A673 (cell line): ENCODE results near the gene BTBD9. TPM values are rescaled to one million over a fixed set of nuclear protein-coding genes. Genes with fewer than 3 reads are reported as not detected.

Experiments
- BruUV-seq: library from RNA; stranded (reverse); fragments of 400-500 nt; replicated peaks from 2 replicates; lab custom pipeline; 2021; lab: Mats Ljungman, UMichigan
- CTCF ChIA-PET: fragments of 300-600 bp; sonication (Branson Sonifier 250); formaldehyde crosslinking; loops from one replicate; lab custom pipeline; 2022; ENCODE audit warnings: antibody characterized with exemption; lab: Charles Lee
- POLR2A ChIA-PET: fragments of 300-600 bp; sonication (Branson Sonifier 250); formaldehyde crosslinking; loops from one replicate; lab custom pipeline; 2022; ENCODE audit warnings: antibody characterized with exemption; ENCODE audit not compliant: low non-redundant PET; lab: Charles Lee
- DNase-seq: peaks from one replicate; pipeline ENCODE4 v3.0.0-alpha.2; 2015; ENCODE audit warnings: low spot score
- H3K27ac ChIP-seq: fragments of 200-600 bp; sonication (generic); 2 replicates; pipeline ENCODE4 v1.5.1; 2016; ENCODE audit warnings: mixed run types, low read depth, mild to moderate bottlenecking, mixed read lengths, antibody characterized with exemption, low read length; ENCODE audit not compliant: poor library complexity, severe bottlenecking
- H3K27me3 ChIP-seq: fragments of 200-600 bp; sonication (generic); replicated peaks from 2 replicates; pipeline ENCODE4 v1.6.1; 2017; ENCODE audit warnings: mixed run types, low read depth, mild to moderate bottlenecking, mixed read lengths, antibody characterized with exemption, low read length; ENCODE audit not compliant: insufficient read depth, poor library complexity
- H3K36me3 ChIP-seq: fragments of 200-600 bp; sonication (generic); 2 replicates; pipeline ENCODE4 v1.6.1; 2016; ENCODE audit warnings: mixed run types, mild to moderate bottlenecking, mixed read lengths, antibody characterized with exemption, low read length; ENCODE audit not compliant: insufficient read depth, poor library complexity, severe bottlenecking
- H3K4me1 ChIP-seq: fragments of 200-600 bp; sonication (generic); 2 replicates; pipeline ENCODE4 v1.6.1; 2017; ENCODE audit warnings: mixed run types, mild to moderate bottlenecking, mixed read lengths, antibody characterized with exemption, low read length; ENCODE audit not compliant: insufficient read depth, poor library complexity, severe bottlenecking
- H3K4me3 ChIP-seq: fragments of 200-600 bp; sonication (generic); 2 replicates; pipeline ENCODE4 v1.5.1; 2016; ENCODE audit warnings: low read depth, mixed run types, mild to moderate bottlenecking, mixed read lengths, low read length; ENCODE audit not compliant: poor library complexity, severe bottlenecking
- H3K9me3 ChIP-seq: fragments of 200-600 bp; sonication (generic); 2 replicates; pipeline ENCODE4 v1.6.1; 2016; ENCODE audit warnings: mixed run types, low read depth, mild to moderate bottlenecking, mixed read lengths, antibody characterized with exemption, low read length; ENCODE audit not compliant: poor library complexity, severe bottlenecking
- CTCF ChIP-seq: fragments of 300-800, 200-600 bp; sonication (generic); conservative IDR thresholded peaks from 2 replicates; pipeline ENCODE4 v1.5.1; 2017; ENCODE audit warnings: low read depth, mild to moderate bottlenecking, antibody characterized with exemption, low read length, moderate library complexity, mixed read lengths
- EZH2 ChIP-seq: fragments of 200-600 bp; sonication (generic); IDR thresholded peaks from 2 replicates; pipeline ENCODE4 v1.6.1; 2017; ENCODE audit warnings: borderline replicate concordance, low read depth, mild to moderate bottlenecking, mixed read lengths, antibody characterized with exemption, low read length; ENCODE audit not compliant: poor library complexity, severe bottlenecking
- intact Hi-C: fragments of 100-400 bp; cut with micrococcal nuclease; formaldehyde crosslinking; loops from one replicate; pipeline ENCODE4 v1.10.0; 2022; ENCODE audit not compliant: unreplicated experiment
- total RNA-seq: library from RNA; stranded (reverse); gene quantifications from 2 replicates; pipeline ENCODE4 v1.2.3, GENCODE V29; 2021

Gene BTBD9
- total RNA-seq, 1 experiment from 2014 or later, result 8.0 TPM

GRCh38 chr6:38524436-38525145 is 115.1 kb downstream of the BTBD9 start:
- H3K4me1 ChIP-seq, result no peaks in the 10 kb centered on the region
- no peak for DNase-seq
- H3K36me3 ChIP-seq, result no peaks in the 10 kb centered on the region
- H3K27ac ChIP-seq, result no peak overlapping the region
- no peak overlapping the region for H3K4me3 ChIP-seq
- intact Hi-C loops, result no loop called here
- no peaks in the 10 kb centered on the region for H3K9me3 ChIP-seq
- TF ChIP-seq CTCF, result no peak
- TF ChIP-seq EZH2, result no peak
- H3K27me3 ChIP-seq, result no peaks in the 10 kb centered on the region
- BruUV-seq, result no TSS peak
- POLR2A ChIA-PET, result no interaction called here
- CTCF ChIA-PET, result interaction anchor here (0.6 kb wide), 1 partner anchor 1104 kb away, joined by 3 read pairs; no protein-coding TSS in a partner anchor

- CTCF ChIA-PET, result no interaction called here
- H3K9me3 ChIP-seq, result no peaks in the 10 kb centered on the region
- POLR2A ChIA-PET, result no interaction called here
- BruUV-seq, result no TSS peak
- no peak overlapping the region for H3K27ac ChIP-seq
- no peaks in the 10 kb centered on the region for H3K27me3 ChIP-seq
- DNase-seq, result no peak
- H3K4me1 ChIP-seq, result no peaks in the 10 kb centered on the region
- intact Hi-C loops, result no loop called here
- H3K36me3 ChIP-seq, result no peaks in the 10 kb centered on the region
- no peak for TF ChIP-seq EZH2
- TF ChIP-seq CTCF, result no peak
- H3K4me3 ChIP-seq, result no peak overlapping the region
Observed at GRCh38 chr6:38522322-38522721, 117.4 kb downstream of the BTBD9 start.

GRCh38 chr6:38518511-38519304 is 121.0 kb downstream of the BTBD9 start:
- POLR2A ChIA-PET, result interaction anchor here (0.6 kb wide), 1 partner anchor 15 kb away, joined by 3 read pairs; no protein-coding TSS in a partner anchor
- H3K9me3 ChIP-seq, result no peaks in the 10 kb centered on the region
- no peaks in the 10 kb centered on the region for H3K27me3 ChIP-seq
- H3K4me1 ChIP-seq, result no peaks in the 10 kb centered on the region
- no TSS peak for BruUV-seq
- intact Hi-C loops, result no loop called here
- CTCF ChIA-PET, result no interaction called here
- no peak overlapping the region for H3K27ac ChIP-seq
- H3K4me3 ChIP-seq, result no peak overlapping the region
- no peaks in the 10 kb centered on the region for H3K36me3 ChIP-seq
- no peak for TF ChIP-seq EZH2
- no peak for TF ChIP-seq CTCF
- no peak for DNase-seq
